NCI-H2029 treated with DMSO at 0.1 percent for 48 hours (cell line): Measurements from ENCODE around the gene PREX1.

Experiments
- DNase-seq: peaks from one replicate; lab custom pipeline; 2025; lab: John Stamatoyannopoulos, UW

The PREX1 gene

DNA sequence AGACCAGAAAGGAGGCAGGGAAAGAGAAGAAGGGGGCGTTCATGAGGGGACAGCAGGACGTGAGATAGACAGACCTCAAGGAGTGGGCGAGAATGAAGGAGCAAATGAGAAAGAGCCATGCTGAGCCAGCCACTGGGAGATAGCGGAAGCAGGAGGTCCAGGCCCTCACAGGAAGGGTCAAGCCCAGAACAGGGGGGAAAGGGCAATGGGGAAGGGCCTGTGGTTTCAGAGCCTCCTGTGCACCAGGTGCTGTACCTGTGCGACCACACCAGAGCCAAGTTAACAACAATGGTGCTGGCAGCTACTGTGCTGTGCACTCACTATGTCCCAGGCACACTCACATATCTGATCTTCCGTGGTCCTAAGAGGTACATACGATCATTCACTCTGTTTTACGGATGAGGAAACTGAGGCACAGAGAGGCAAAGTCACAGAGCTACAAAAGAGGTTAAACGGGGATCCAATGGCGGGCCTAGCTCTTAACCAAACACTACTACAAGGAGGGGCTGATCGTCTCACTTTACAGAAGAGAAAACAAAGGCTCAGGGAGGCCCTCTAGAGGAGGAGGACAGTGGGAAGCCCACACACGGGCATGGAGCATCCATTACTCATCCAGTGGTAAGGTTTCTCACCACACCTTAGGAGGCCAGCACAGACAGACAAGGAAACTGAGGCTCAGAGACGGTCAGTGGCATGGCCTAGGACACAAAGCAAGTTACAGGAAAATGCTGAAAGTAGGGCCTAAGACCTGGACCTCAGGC lies 129.1 kb downstream of the PREX1 start:
- no peak for DNase-seq

DNA sequence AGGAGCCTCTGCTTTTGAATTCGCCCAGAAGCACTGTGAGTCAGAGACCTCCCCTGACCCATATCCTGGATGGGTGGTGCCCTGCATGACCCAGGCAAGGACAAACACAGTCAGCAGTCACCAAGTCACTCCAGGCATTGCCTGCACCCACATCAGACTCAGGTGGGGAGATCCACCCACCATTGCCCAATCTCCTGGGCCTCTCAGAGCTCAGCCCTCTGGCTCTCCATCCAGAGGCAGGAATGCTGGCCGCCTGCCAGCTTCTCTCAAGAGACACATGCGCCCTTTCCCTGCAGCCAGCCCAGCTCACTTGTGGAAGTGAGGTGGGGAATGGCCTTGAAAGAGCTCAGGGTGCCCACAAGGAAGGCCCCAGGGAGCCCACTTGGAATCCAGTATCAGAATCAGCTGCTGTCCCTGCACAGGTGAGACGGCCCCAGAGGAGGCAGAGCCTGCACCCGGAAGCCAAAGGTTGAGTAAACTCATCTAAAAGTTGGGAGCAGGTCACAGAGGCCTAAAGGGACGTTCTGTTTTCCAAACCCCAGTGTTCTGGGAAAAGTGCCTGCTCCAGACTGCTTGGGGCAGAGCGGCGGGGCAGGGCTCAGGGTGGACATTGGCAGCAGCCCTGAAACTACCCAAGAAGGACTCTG lies 129.8 kb downstream of the PREX1 start:
- DNase-seq = peak; percentile 30

DNA sequence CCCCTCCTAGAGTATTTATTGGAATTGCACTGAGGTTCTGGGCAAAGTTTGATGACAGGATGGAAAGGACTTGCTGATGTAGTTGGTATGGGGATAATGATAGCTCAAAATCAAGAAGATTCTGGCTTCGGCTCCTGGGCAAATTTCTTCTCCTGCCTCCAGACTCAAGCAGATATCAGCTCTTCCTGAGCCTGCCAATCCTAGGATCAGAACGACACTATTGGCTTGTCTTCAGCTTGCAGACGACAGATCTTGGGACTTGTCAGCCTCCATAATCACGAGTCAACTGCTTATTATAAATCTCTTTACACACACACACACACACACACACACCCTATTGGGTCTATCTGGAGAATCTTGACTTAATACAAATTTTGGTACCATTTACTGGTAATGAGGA lies 131.1 kb downstream of the PREX1 start:
- no peak for DNase-seq

DNA sequence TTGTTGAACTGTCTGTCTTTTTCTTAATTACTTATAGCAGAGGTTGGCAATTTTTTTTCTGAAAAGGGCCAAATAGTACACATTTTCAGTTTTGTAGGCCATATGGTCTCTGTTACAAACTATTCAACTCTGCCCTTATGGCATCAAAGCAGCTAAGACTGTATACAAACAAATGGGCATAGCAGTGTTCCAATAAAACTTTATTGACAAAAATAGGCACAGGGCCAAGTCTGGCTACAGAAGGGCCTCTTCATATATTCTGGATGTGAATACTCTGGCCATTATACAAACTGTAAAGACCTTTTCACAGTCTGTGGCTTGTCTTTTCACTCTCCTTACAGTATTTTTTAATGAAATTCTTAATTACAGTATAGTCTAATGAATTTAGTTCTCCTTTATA lies 132.1 kb downstream of the PREX1 start:
- DNase-seq = no peak

DNA sequence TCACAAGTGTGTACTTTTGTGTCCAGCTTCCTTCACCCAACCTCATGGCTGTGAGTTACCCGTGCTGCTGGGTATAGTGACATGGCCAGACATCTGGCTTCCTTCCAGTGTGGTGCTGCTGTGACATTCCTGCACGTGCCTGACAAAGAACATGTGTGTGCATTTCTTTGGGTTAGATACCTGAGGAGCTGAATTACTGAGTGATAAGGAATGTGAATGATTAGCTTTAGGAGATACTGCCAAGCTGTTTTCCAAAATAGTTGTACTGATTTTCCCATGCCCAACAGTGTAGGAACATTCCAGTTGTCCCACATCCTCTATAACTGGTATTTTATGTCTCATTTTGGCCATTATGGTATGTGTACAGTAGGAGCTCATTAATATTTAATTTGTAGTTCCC lies 132.5 kb downstream of the PREX1 start:
- DNase-seq = no peak

DNA sequence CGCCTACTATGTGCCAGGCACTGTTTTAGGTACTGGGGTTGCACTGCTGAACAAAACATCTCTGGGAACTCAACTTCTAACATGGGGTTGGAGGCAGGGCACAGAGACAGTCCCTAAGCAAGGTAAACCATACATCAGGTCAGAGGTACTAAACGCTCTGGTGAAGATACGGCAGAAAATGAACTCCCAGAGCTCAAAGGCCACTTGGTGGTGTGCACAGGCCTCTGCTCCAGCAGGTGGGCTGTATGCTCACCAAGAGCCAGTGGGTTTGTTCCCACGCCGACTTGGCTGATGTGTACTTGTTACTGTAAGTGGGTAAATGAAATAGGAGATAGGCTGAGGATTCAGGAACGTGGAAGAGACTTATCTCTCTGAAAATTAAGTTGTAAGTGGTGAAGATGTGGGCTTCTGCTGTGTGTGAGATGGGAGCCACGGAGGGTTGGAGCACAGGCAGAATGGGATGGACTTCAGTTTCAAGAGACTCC lies 133.4 kb downstream of the PREX1 start:
- no peak for DNase-seq

DNA sequence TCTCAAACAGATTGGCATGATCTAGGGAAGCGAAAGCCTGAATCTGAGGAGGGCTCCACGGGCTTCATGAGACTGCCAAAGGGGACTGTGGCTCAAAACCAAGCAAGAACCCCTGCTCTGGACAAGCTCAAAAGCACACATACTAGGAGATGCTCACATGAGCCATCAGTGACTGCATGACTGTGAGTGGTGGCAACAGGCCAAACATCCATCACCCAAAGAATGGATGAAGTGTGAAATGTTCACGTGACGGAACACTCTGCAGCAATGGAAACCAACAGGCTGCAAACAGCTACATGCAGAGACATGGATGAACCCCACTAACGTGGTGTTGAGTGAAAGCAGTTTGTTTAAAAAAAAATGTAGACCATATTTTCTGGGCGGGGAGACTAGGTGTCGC lies 136.3 kb downstream of the PREX1 start:
- DNase-seq = no peak

DNA sequence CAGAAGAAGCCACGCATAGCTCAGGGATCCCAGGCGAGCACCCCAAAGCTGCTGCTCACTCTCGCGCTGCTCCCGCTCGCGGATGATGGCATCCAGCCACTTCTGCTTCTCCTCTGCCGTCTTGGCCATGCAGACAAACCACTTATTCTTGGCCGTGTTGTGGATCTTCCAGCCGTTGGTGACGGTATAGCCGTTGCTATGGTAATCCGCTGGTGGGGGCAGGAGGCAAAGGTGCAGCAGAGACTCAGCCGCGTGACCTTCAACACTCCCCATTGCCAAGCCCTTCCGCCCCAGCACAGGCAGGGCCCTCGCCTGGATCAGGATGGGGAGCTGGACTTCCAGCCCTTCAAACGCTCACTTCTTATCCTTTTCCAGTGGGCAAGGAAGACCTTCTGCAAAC lies 136.9 kb downstream of the PREX1 start:
- DNase-seq = no peak

DNA sequence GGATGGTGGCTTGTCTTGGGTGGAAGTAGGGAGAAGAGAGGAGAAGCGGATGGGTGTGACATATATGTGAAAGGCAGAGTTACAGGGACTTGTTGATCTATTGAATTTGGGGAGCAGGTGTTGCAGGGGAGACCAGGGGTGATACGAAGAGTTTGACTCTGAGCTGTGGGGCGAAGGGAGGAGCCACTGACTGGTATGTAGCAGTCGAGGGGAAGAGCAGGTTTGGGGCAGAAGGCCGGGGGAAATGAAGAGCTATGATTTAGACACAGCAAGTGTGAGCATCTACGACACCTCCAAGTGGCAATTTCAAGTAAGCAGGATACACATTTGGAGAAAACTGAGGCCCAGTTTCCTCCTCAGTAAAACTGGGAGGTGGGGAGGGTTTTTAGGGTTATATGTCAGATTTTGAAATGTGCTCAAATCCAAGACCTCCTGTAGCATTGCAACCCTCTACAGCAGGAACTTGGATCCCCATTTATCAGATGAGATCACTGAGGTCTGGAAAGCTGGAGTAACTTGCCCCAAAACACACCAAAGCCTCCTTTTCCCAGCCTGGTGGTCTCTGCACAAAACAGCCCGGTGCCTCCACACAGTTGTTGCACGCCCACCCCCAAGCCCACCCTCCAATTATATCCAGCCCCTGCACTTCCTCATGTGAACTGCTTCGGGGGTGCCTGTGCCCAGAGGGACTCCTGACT lies 137.8 kb downstream of the PREX1 start:
- DNase-seq = no peak

DNA sequence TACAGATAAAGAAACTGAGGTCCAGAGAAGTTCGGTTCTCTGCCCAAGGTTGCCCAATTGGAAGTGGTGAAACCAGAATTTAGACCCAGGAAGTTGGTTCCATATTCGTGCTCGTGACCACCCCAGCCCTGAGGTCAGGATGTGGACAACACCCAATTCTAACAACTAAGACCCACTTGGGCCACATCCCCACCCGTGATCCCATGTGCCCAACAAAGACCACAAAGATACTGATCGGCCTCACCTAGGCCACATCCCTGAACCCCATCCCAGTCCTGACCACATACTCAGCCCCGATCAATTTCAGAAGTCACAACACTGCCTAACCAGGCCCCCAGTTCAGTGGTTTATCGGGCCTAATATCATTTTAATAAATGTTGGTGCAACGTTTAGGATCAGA lies 138.4 kb downstream of the PREX1 start:
- DNase-seq = no peak

DNA sequence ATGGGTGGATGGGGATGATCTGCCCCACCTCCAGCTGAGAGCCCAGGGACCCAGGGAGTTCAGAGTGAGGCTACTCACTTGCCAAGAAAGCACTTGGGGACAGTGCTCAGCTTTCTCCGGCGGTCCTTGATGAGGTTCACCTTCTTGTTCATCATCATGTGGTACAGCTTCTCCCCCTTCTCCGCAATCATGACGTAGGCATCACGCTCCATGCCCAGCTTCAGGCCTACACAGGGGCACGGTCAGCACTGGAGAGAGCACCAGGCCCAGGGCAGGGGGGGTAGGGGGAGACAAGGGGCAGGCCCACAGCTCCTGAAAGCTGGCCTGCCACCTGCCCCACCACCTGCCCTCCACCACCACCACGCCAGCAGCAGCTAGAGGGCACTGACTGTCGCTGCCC lies 139.2 kb downstream of the PREX1 start:
- no peak for DNase-seq

DNA sequence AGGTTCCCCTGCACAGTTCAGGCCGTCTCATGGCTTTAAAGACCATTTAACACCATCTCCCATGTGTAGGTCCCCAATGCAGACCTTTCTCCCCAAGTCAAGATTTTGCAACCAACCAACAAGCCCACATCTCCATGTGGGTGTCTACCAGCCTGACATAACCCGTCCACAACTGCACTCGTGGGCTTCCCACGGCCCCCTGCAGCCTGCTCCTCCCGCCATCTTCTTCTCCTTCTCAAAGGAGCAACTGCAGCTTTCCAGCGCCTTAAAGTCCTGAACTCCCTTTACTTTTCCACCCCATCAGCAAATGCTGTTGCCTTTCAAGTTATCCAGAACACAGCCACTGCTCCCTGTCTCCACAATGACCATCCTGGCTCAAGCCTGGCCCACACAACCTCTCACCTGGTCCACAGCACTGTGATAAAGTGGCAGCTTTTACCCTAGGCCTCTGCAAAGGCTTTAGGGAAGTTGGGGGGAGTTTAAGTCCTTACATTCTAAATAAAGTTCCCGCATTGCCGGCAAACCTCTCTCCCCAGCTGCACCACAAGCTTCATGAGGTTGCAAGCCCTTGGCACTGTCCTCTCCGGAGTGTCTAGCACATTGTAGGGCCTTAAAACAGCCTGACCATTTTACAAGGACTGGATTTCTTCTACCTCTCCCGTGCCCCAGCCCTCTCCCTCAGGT lies 140.5 kb downstream of the PREX1 start:
- no peak for DNase-seq

DNA sequence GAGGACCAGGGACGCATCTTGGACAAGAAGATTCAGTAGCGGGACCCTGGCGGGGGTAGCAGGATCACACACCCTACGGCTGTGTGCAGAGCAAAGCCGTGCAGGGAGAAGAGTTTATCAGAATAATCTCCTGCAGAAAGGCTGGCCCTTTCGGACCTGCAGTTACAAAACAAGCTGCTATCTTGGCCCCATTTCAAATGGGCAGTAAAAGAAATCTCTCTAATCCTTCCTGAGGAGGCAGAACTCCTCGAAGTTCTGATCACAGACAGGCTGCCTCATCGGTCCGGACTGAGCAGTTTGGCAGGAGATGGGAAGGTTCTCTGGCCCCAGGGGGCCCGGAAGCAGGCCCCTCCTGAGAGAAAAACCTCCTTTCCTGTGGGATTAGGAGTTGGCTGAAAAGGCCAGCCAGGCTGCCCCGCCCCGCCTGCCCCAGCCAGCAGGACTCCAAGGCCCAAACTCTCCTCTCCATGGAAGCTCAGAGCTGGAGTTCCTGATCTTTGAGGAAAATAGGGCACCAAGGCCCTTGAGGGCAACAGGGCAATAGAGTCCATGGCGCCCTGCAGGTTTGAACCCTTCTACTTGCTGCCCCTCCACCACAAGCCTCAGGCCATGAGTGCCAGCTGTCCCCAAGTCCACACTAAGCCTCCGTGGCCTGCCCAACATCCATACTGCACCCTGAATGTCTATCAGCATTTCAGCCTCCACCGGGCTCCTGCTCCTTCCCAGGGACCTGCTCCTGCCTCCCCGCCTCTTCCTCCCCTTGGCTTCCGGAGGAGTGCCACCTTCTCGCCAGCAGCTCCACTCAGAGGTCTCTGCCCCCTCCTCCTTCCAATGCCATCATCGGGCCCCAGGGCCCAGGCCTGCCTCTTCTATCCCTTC lies 141.3 kb downstream of the PREX1 start:
- DNase-seq = no peak

DNA sequence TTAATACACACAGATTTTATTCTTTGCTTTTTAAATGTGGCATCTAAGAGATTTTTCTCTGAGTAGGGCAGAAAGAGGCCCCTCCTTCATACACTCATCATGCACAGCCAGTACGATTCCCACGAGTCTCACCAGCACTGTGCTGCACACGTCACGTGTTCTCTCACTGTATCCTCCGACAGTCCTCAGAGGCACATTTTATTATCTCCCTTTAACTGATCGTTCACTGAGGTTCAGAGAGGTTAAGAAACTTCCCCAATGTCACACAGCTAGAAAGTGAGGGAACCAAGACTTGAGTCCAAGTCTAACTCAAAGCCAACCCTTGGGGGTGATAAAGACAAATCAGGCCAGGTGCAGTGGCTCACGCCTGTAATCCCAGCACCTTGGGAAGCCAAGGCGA lies 142.5 kb downstream of the PREX1 start:
- no peak for DNase-seq

DNA sequence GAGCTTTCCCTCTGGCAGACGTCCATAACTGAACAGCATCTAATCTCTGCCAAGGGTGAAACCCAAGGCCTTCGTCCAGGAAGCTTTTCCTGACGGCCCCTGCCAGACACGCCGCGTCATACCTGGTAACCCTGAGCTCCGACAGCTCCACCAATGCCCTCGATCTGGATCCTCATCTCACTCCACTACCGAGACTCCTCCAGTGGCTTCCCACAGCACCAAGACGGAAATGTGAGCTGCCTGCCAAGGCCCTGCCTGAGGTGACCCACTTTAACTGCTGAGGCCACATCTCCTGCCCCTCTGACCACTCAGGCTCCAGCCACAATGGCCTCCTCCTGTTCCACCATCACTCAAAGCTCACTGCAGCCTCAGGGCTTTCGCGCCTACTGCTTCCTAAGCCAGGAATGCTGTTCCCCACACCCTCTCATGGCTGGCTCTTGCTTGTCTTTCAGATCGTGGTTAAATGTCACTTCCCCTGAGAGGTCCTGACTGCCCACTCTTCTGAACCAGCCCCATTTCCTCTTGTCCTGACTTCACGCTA lies 143.2 kb downstream of the PREX1 start:
- DNase-seq = no peak

DNA sequence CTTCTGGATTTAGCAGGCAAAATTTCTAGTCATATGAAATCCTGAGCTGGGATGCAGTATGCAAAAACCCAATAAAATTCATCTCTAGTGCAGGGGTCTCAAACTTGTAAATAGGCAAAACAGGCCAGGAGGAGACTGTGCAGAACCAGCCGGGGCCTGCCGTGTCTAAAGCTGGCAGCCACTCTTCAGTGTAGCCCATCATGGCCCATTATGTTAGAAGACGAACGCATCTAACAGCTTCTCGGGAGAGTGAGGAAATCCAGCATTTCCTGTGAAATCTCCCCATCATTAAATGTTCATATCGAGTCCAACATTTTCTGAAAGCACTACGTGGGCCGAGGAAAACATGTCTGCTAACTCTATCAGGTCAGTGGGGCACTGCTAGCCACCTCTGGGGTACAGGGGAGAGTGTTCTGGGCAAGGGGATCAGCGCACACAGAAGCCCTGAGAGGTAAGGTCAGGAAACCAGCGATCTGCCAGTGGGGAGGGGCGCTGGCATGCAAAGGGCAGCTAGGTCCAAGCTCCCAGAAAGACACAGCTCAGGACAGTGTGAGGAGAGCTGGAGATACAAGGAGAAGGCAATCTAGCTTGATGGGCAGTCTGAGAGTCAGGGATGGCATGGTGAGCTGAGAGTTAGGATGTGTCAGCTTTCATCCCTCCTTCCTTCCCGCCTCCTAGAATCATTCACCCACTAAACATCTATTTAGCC lies 144.2 kb downstream of the PREX1 start:
- DNase-seq = no peak

DNA sequence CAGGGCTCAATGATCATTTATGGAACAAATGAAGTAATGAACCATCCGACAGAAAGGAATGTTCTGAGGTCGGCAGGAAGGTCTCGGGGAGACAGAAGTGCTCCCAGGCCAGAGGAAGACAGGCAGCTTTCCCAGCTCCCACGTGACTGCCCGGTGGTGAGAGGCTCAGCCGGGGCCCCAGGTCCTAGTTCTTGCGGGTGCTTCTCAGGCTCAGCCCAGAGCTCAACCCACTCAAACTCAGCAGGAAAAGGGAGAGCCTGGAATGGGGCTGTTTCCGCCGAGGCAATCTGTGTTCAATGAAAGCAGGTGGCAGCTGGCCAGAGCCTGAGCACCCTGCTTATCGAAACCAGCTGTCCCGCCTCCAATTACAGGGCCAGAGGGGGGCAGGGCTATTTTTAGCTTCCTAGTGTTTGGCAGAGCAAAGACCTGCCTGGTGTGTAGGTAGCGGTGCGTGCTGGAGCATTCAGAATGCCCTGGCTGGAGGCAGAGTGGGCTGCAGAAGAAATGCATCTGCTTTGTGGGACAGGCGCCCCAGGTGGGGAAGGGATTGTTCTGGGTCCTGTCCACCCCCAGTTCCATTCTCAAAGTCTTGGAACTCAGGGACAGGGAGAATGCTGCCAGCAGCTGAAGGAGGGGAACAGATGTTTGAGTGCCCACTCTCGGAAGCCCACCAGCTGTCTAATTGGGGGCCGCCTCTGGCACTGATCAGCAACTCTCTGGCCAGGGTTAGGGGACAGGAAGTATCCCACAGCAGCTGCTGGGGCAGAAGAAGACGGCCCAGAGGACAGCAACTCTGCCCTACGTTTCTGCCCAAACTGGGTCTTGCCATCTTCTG lies 145.1 kb downstream of the PREX1 start:
- peak; percentile 55 for DNase-seq

DNA sequence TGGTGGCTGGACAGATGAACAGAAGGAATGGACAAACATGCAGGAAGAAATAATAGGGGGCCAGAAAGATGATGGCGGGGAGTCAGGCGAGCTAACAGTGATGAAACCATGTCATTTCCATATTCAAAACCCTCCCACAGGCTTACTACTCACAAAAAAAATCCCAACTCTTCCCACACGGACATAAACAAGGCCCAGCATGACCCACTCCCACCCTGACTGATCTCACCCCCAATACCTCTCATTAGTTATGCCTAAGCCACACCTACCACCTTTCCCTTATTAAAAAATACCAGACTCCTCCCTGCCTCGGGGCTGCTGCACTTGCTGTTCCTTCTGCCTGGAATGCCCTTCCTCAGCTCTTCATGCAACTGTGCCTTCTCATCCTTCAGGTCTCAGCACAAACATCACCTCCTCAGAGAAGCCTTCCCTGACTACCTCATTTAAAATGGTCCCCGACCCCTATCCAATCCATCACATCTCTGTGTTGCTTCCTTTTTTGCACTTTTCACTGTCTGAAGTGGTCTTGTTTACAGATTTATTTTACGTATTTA lies 145.8 kb downstream of the PREX1 start:
- DNase-seq = no peak

DNA sequence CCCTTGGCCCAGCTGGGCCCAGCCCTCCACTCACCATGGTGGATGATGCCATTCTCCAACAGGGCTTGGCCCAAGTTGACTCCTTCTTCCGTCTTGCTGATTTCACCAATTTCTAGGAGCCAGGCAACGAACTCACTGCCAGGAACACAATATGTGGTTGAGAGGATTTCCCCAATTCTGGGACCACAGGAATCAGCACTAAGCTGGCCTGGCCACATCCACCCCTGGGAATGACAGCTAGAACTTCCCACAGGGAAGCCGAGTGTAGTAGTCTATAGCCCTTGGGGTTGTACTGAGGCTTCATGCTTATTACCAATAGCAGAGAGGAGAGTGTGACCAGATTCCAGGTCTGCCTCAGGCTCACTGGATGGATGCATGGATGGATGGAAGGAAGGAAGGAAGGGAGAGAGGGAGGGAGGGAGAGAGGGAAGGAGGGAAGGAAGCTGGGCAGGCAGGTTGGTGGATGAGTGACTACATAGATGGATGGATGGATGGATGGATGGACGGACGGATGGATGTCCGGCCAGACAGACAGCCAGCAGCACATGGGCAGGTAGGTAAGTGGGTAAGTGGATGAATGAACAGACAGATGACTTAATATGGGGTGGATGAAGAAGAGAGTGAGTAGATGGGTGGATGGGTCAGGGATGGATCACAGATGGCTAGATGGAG lies 146.5 kb downstream of the PREX1 start:
- no peak for DNase-seq
